Measurements from ENCODE around the gene WASF3.
A peak's percentile ranks its signal among the peaks of the same experiment; 100 is the strongest.

Gene WASF3

GRCh38 chr13:26557393-26558073 lies at the start of gene WASF3:
Gene WASF3, plus strand, starts transcription at chr13:26557683. Its CDS starts 84,588 bp downstream, at chr13:26642271.
- Histone ChIP-seq H3K4me3 (ENCODE audit: low read depth, low read length) (peak within 1 kb of the TSS; percentile 83), H3K36me3 (ENCODE audit: control insufficient read depth, insufficient read depth, low read length) (no peaks in the 10 kb centered on the region), H3K9me3 (ENCODE audit: control insufficient read depth, insufficient read depth, low read depth, low read length) (peaks cover 7% of the 10 kb centered on the region; the same call in 1 of the 2 replicates), H3K27me3 (ENCODE audit: control insufficient read depth, insufficient read depth, low read length) (0 out of 2 replicates have a peak, but pooled peaks cover 2% of the 10 kb centered on the region), H3K27ac (ENCODE audit: low read depth, low read length) (no peak within 1 kb of the TSS; the same call in 1 of the 2 replicates), H3K9ac (ENCODE audit: low read length) (peak within 1 kb of the TSS; percentile 73), H3K4me1 (ENCODE audit: control insufficient read depth, insufficient read depth, low read length) (peaks cover 21% of the 10 kb centered on the region)

GRCh38 chr13:26508885-26509284 lies 48.6 kb upstream of the WASF3 start:
- H3K4me1 ChIP-seq (ENCODE audit: control insufficient read depth, insufficient read depth, low read length) = peaks cover 3% of the 10 kb centered on the region; the same call in 1 of the 2 replicates
- no peak overlapping the region for H3K4me3 ChIP-seq (ENCODE audit: low read depth, low read length)
- no peak overlapping the region for H3K27ac ChIP-seq (ENCODE audit: low read depth, low read length)
- no peaks in the 10 kb centered on the region for H3K36me3 ChIP-seq (ENCODE audit: control insufficient read depth, insufficient read depth, low read length)
- H3K9me3 ChIP-seq (ENCODE audit: control insufficient read depth, insufficient read depth, low read depth, low read length) = peaks cover 32% of the 10 kb centered on the region
- H3K9ac ChIP-seq (ENCODE audit: low read length) = no peak overlapping the region
- no peaks in the 10 kb centered on the region for H3K27me3 ChIP-seq (ENCODE audit: control insufficient read depth, insufficient read depth, low read length)

GRCh38 chr13:26509491-26509890 lies 48.0 kb upstream of the WASF3 start:
- Histone ChIP-seq H3K27ac (ENCODE audit: low read depth, low read length) (no peak overlapping the region), H3K4me3 (ENCODE audit: low read depth, low read length) (no peak overlapping the region), H3K9ac (ENCODE audit: low read length) (no peak overlapping the region), H3K9me3 (ENCODE audit: control insufficient read depth, insufficient read depth, low read depth, low read length) (peaks cover 32% of the 10 kb centered on the region), H3K36me3 (ENCODE audit: control insufficient read depth, insufficient read depth, low read length) (no peaks in the 10 kb centered on the region), H3K4me1 (ENCODE audit: control insufficient read depth, insufficient read depth, low read length) (peaks cover 3% of the 10 kb centered on the region; the same call in 1 of the 2 replicates), H3K27me3 (ENCODE audit: control insufficient read depth, insufficient read depth, low read length) (no peaks in the 10 kb centered on the region)

- H3K9ac ChIP-seq (ENCODE audit: low read length) = no peak overlapping the region
- peaks cover 24% of the 10 kb centered on the region for H3K4me1 ChIP-seq (ENCODE audit: control insufficient read depth, insufficient read depth, low read length)
- no peaks in the 10 kb centered on the region for H3K36me3 ChIP-seq (ENCODE audit: control insufficient read depth, insufficient read depth, low read length)
- H3K9me3 ChIP-seq (ENCODE audit: control insufficient read depth, insufficient read depth, low read depth, low read length) = peaks cover 21% of the 10 kb centered on the region
- no peaks in the 10 kb centered on the region for H3K27me3 ChIP-seq (ENCODE audit: control insufficient read depth, insufficient read depth, low read length)
- H3K27ac ChIP-seq (ENCODE audit: low read depth, low read length) = no peak overlapping the region
- H3K4me3 ChIP-seq (ENCODE audit: low read depth, low read length) = no peak overlapping the region
Observed at GRCh38 chr13:26513931-26514330, 43.6 kb upstream of the WASF3 start.

- Histone ChIP-seq H3K36me3 (ENCODE audit: control insufficient read depth, insufficient read depth, low read length) (no peaks in the 10 kb centered on the region), H3K9me3 (ENCODE audit: control insufficient read depth, insufficient read depth, low read depth, low read length) (peaks cover 6% of the 10 kb centered on the region), H3K27ac (ENCODE audit: low read depth, low read length) (no peak overlapping the region), H3K27me3 (ENCODE audit: control insufficient read depth, insufficient read depth, low read length) (no peaks in the 10 kb centered on the region), H3K9ac (ENCODE audit: low read length) (no peak overlapping the region), H3K4me1 (ENCODE audit: control insufficient read depth, insufficient read depth, low read length) (peaks cover 24% of the 10 kb centered on the region), H3K4me3 (ENCODE audit: low read depth, low read length) (no peak overlapping the region)
Observed at GRCh38 chr13:26515721-26516120, 41.8 kb upstream of the WASF3 start.

- Histone ChIP-seq H3K4me3 (ENCODE audit: low read depth, low read length) (no peak overlapping the region), H3K9me3 (ENCODE audit: control insufficient read depth, insufficient read depth, low read depth, low read length) (no peaks in the 10 kb centered on the region), H3K4me1 (ENCODE audit: control insufficient read depth, insufficient read depth, low read length) (peaks cover 24% of the 10 kb centered on the region), H3K9ac (ENCODE audit: low read length) (no peak overlapping the region), H3K36me3 (ENCODE audit: control insufficient read depth, insufficient read depth, low read length) (no peaks in the 10 kb centered on the region), H3K27me3 (ENCODE audit: control insufficient read depth, insufficient read depth, low read length) (no peaks in the 10 kb centered on the region), H3K27ac (ENCODE audit: low read depth, low read length) (no peak overlapping the region)
Observed at GRCh38 chr13:26517936-26518335, 39.5 kb upstream of the WASF3 start.

- Histone ChIP-seq H3K36me3 (ENCODE audit: control insufficient read depth, insufficient read depth, low read length) (no peaks in the 10 kb centered on the region), H3K4me3 (ENCODE audit: low read depth, low read length) (no peak overlapping the region), H3K27ac (ENCODE audit: low read depth, low read length) (no peak overlapping the region), H3K27me3 (ENCODE audit: control insufficient read depth, insufficient read depth, low read length) (no peaks in the 10 kb centered on the region), H3K9me3 (ENCODE audit: control insufficient read depth, insufficient read depth, low read depth, low read length) (no peaks in the 10 kb centered on the region), H3K4me1 (ENCODE audit: control insufficient read depth, insufficient read depth, low read length) (peaks cover 21% of the 10 kb centered on the region), H3K9ac (ENCODE audit: low read length) (no peak overlapping the region)
Observed at GRCh38 chr13:26518451-26518959, 39.0 kb upstream of the WASF3 start.

- H3K27me3 ChIP-seq (ENCODE audit: control insufficient read depth, insufficient read depth, low read length) = no peaks in the 10 kb centered on the region
- H3K36me3 ChIP-seq (ENCODE audit: control insufficient read depth, insufficient read depth, low read length) = no peaks in the 10 kb centered on the region
- H3K27ac ChIP-seq (ENCODE audit: low read depth, low read length) = no peak overlapping the region
- no peaks in the 10 kb centered on the region for H3K9me3 ChIP-seq (ENCODE audit: control insufficient read depth, insufficient read depth, low read depth, low read length)
- H3K4me1 ChIP-seq (ENCODE audit: control insufficient read depth, insufficient read depth, low read length) = peaks cover 13% of the 10 kb centered on the region
- no peak overlapping the region for H3K4me3 ChIP-seq (ENCODE audit: low read depth, low read length)
- H3K9ac ChIP-seq (ENCODE audit: low read length) = no peak overlapping the region
Observed at GRCh38 chr13:26522571-26522970, 34.9 kb upstream of the WASF3 start.

- Histone ChIP-seq H3K4me3 (ENCODE audit: low read depth, low read length) (no peak overlapping the region), H3K9ac (ENCODE audit: low read length) (no peak overlapping the region), H3K27me3 (ENCODE audit: control insufficient read depth, insufficient read depth, low read length) (no peaks in the 10 kb centered on the region), H3K36me3 (ENCODE audit: control insufficient read depth, insufficient read depth, low read length) (no peaks in the 10 kb centered on the region), H3K4me1 (ENCODE audit: control insufficient read depth, insufficient read depth, low read length) (peaks cover 10% of the 10 kb centered on the region), H3K27ac (ENCODE audit: low read depth, low read length) (no peak overlapping the region), H3K9me3 (ENCODE audit: control insufficient read depth, insufficient read depth, low read depth, low read length) (no peaks in the 10 kb centered on the region)
Observed at GRCh38 chr13:26523007-26523406, 34.5 kb upstream of the WASF3 start.

GRCh38 chr13:26525528-26525927 lies 32.0 kb upstream of the WASF3 start:
- H3K27me3 ChIP-seq (ENCODE audit: control insufficient read depth, insufficient read depth, low read length) = no peaks in the 10 kb centered on the region
- H3K36me3 ChIP-seq (ENCODE audit: control insufficient read depth, insufficient read depth, low read length) = no peaks in the 10 kb centered on the region
- H3K9me3 ChIP-seq (ENCODE audit: control insufficient read depth, insufficient read depth, low read depth, low read length) = no peaks in the 10 kb centered on the region

GRCh38 chr13:26526702-26527216 lies 30.7 kb upstream of the WASF3 start:
- H3K36me3 ChIP-seq (ENCODE audit: control insufficient read depth, insufficient read depth, low read length) = no peaks in the 10 kb centered on the region
- H3K27me3 ChIP-seq (ENCODE audit: control insufficient read depth, insufficient read depth, low read length) = no peaks in the 10 kb centered on the region
- no peak overlapping the region for H3K27ac ChIP-seq (ENCODE audit: low read depth, low read length)
- H3K9ac ChIP-seq (ENCODE audit: low read length) = no peak overlapping the region
- H3K4me1 ChIP-seq (ENCODE audit: control insufficient read depth, insufficient read depth, low read length) = peaks cover 10% of the 10 kb centered on the region; the same call in 1 of the 2 replicates
- H3K4me3 ChIP-seq (ENCODE audit: low read depth, low read length) = no peak overlapping the region
- no peaks in the 10 kb centered on the region for H3K9me3 ChIP-seq (ENCODE audit: control insufficient read depth, insufficient read depth, low read depth, low read length)

More at GRCh38 chr13:26525528-26525927, 32.0 kb upstream of the WASF3 start:
- Histone ChIP-seq H3K4me1 (ENCODE audit: control insufficient read depth, insufficient read depth, low read length) (peaks cover 10% of the 10 kb centered on the region; the same call in 1 of the 2 replicates), H3K27ac (ENCODE audit: low read depth, low read length) (no peak overlapping the region), H3K4me3 (ENCODE audit: low read depth, low read length) (no peak overlapping the region), H3K9ac (ENCODE audit: low read length) (no peak overlapping the region)
